SK-N-SH (cell line): ENCODE measurements around the gene KPNA2. TPM values are rescaled to one million over a fixed set of nuclear protein-coding genes. Genes with fewer than 3 reads are reported as not detected.
A peak's percentile ranks its signal among the peaks of the same experiment; 100 is the strongest.

Experiments
- CTCF ChIA-PET: fragments of 300-600, 350-600 bp; formaldehyde crosslinking; extraction: SDS; loops from one replicate; lab custom pipeline; 2021; lab: Yijun Ruan, JAX
- POLR2A ChIA-PET: fragments of 350-600 bp; sonication (Branson Sonifier 250); formaldehyde crosslinking; extraction: SDS; loops from one replicate; lab custom pipeline; 2020; ENCODE audit warnings: antibody characterized with exemption, inconsistent platforms; lab: Yijun Ruan, JAX
- DNase-seq: peaks from one replicate; pipeline ENCODE4 v3.0.0; 2012
- H2AFZ ChIP-seq: fragments of 200-600 bp; sonication (generic); 2 replicates; pipeline ENCODE4 v1.8.1; 2016; ENCODE audit warnings: antibody characterized with exemption, mild to moderate bottlenecking, low read depth
- H3F3A ChIP-seq: fragments of 200-600 bp; sonication (generic); replicated peaks from 2 replicates; pipeline ENCODE3; 2016; ENCODE audit warnings: antibody characterized with exemption, mild to moderate bottlenecking; ENCODE audit not compliant: insufficient read depth
- H3K27ac ChIP-seq, 2 experiments: fragments of 200-500 bp in 1 of 2; fragments of 200-600 bp in 1 of 2; sonication (Bioruptor generic) in 1 of 2; sonication (generic), shearing (Covaris generic) in 1 of 2; 2 replicates each; pipeline versions ENCODE4 v1.5.1 to v1.6.1; 2014 to 2016; ENCODE audit warnings: low read depth in 2 of 2, inconsistent platforms in 1 of 2, low read length in 1 of 2, mild to moderate bottlenecking in 1 of 2, mixed read lengths in 1 of 2
- H3K27me3 ChIP-seq: fragments of 200-600 bp; sonication (generic), shearing (Covaris generic); 2 replicates; pipeline ENCODE4 v1.6.1; 2016; ENCODE audit warnings: mixed run types; ENCODE audit not compliant: insufficient read depth
- H3K36me3 ChIP-seq, 2 experiments: fragments of 200-500 bp in 1 of 2; fragments of 200-600 bp in 1 of 2; sonication (Bioruptor generic) in 1 of 2; sonication (generic) in 1 of 2; replicated peaks in 1 of 2; 2 replicates each; pipeline versions ENCODE3 to v1.5.1; 2014 to 2016; ENCODE audit warnings: low read length in 1 of 2, mild to moderate bottlenecking in 1 of 2; ENCODE audit not compliant: insufficient read depth in 2 of 2, control insufficient read depth in 1 of 2
- H3K4me1 ChIP-seq, 2 experiments: fragments of 200-500 bp in 1 of 2; fragments of 200-600 bp in 1 of 2; sonication (Bioruptor generic) in 1 of 2; sonication (generic), shearing (Covaris generic) in 1 of 2; 2 replicates each; pipeline versions ENCODE4 v1.5.1 to v1.6.1; 2014 to 2016; ENCODE audit warnings: low read depth in 1 of 2, low read length in 1 of 2, mixed run types in 1 of 2; ENCODE audit not compliant: insufficient read depth in 2 of 2, control insufficient read depth in 1 of 2
- H3K4me2 ChIP-seq: fragments of 200-600 bp; sonication (generic), shearing (Covaris generic); 2 replicates; pipeline ENCODE4 v1.6.1; 2017; ENCODE audit warnings: mixed run types
- H3K4me3 ChIP-seq, 2 experiments: fragments of 200-500 bp in 1 of 2; fragments of 200-600 bp in 1 of 2; sonication (Bioruptor generic) in 1 of 2; sonication (generic), shearing (Covaris generic) in 1 of 2; 2 replicates each; pipeline versions ENCODE4 v1.5.1 to v1.8.1; 2014 to 2016; ENCODE audit warnings: low read depth in 2 of 2, inconsistent platforms in 1 of 2, low read length in 1 of 2, mild to moderate bottlenecking in 1 of 2, mixed read lengths in 1 of 2, moderate library complexity in 1 of 2
- H3K79me2 ChIP-seq: fragments of 200-600 bp; sonication (generic); 2 replicates; pipeline ENCODE4 v1.8.1; 2017; ENCODE audit warnings: mild to moderate bottlenecking; ENCODE audit not compliant: insufficient read depth
- H3K9ac ChIP-seq: fragments of 200-600 bp; sonication (generic); 2 replicates; pipeline ENCODE4 v1.6.1; 2017; ENCODE audit warnings: mixed run types
- H3K9me2 ChIP-seq: fragments of 200-600 bp; sonication (generic); 2 replicates; pipeline ENCODE4 v1.6.1; 2017; ENCODE audit warnings: mixed run types
- H3K9me3 ChIP-seq: fragments of 200-600 bp; sonication (generic); 2 replicates; pipeline ENCODE4 v1.6.1; 2017; ENCODE audit warnings: mixed run types, mild to moderate bottlenecking, moderate library complexity
- H4K20me1 ChIP-seq: fragments of 200-600 bp; sonication (generic); 2 replicates; pipeline ENCODE4 v1.6.1; 2017; ENCODE audit warnings: mild to moderate bottlenecking, mixed run types; ENCODE audit not compliant: insufficient read depth
- CTCF ChIP-seq: fragments of 200-600 bp; sonication (generic); IDR thresholded peaks from 2 replicates; pipeline ENCODE4 v1.6.1; 2017; ENCODE audit warnings: antibody characterized with exemption, mild to moderate bottlenecking, moderate library complexity
- ELF1 ChIP-seq: IDR thresholded peaks from 2 replicates; pipeline ENCODE4 v1.4.0; 2012
- FOXJ3 ChIP-seq: sonication (generic); formaldehyde crosslinking; IDR thresholded peaks from 2 replicates; pipeline ENCODE4 v1.5.1; 2020; ENCODE audit warnings: mild to moderate bottlenecking, missing genetic modification reagents
- FOXM1 ChIP-seq: IDR thresholded peaks from 2 replicates; pipeline ENCODE4 v1.4.0; 2012; ENCODE audit warnings: low read depth, mild to moderate bottlenecking
- GABPA ChIP-seq: IDR thresholded peaks from 2 replicates; pipeline ENCODE4 v1.4.0; 2012; ENCODE audit warnings: low read depth, mild to moderate bottlenecking
- GATA2 ChIP-seq: sonication (generic); formaldehyde crosslinking; IDR thresholded peaks from 2 replicates; pipeline ENCODE4 v1.5.0; 2020; ENCODE audit warnings: mild to moderate bottlenecking, missing genetic modification reagents
- IRF3 ChIP-seq: fragments of 150-350 bp; IDR thresholded peaks from 2 replicates; pipeline ENCODE4 v1.6.1; 2016; ENCODE audit warnings: mild to moderate bottlenecking, low read depth, low read length
- NRF1 ChIP-seq: IDR thresholded peaks from 2 replicates; pipeline ENCODE4 v1.6.1; 2012; ENCODE audit warnings: low read depth, mild to moderate bottlenecking, low read length
- PBX3 ChIP-seq: IDR thresholded peaks from 2 replicates; pipeline ENCODE4; 2012
- RFX5 ChIP-seq: IDR thresholded peaks from 2 replicates; pipeline ENCODE4 v1.6.1; 2012; ENCODE audit warnings: mild to moderate bottlenecking, improper control_type of control experiment, low read length
- RXRA ChIP-seq: IDR thresholded peaks from 2 replicates; pipeline ENCODE4 v1.4.0; 2012; ENCODE audit warnings: low read depth, mild to moderate bottlenecking, borderline replicate concordance
- SMC3 ChIP-seq: IDR thresholded peaks from 2 replicates; pipeline ENCODE4 v1.6.1; 2012; ENCODE audit warnings: low read depth, low read length, improper control_type of control experiment
- TCF12 ChIP-seq: IDR thresholded peaks from 2 replicates; pipeline ENCODE4 v1.4.0; 2012
- TEAD4 ChIP-seq: IDR thresholded peaks from 2 replicates; pipeline ENCODE4 v1.4.0; 2012; ENCODE audit warnings: mild to moderate bottlenecking, borderline replicate concordance; ENCODE audit not compliant: insufficient read depth
- ZBTB33 ChIP-seq: IDR thresholded peaks from 2 replicates; pipeline ENCODE4 v1.4.0; 2012; ENCODE audit warnings: low read depth, borderline replicate concordance
- WGBS: methylation state at CpG from one replicate; pipeline ENCODE4 v1.1.6; 2017; ENCODE audit warnings: low lambda C conversion rate; 5-methylcytosine and 5-hydroxymethylcytosine counted together
- polyA plus RNA-seq, 3 experiments: library from polyadenylated mRNA; depleted of rRNA; stranded (reverse); fragments of >200 nt; gene quantifications; 2 replicates each; pipeline ENCODE4 v1.2.3, GENCODE V29; 2012
- TF ChIP-seq, protein P1 (sequence below): IDR thresholded peaks from 2 replicates; pipeline ENCODE4 v1.4.0; 2012; ENCODE audit warnings: low read depth
- TF ChIP-seq, protein P2 (sequence below): IDR thresholded peaks from 2 replicates; pipeline ENCODE4 v1.4.0; 2012; ENCODE audit warnings: low read depth, borderline replicate concordance

Gene KPNA2
- polyA plus RNA-seq, 1 of the 3 experiments (the other 2 are of a cell fraction), result 122 TPM

GRCh38 chr17:68033636-68034451, 1.7 kb upstream of the KPNA2 start:
- H3K4me3 ChIP-seq, result no peak overlapping the region
- DNase-seq, result peak; percentile 51
- H3K27ac ChIP-seq, result peak overlapping the region; percentile 16 to 48; a peak in 2 of 4 replicates
- CTCF ChIA-PET, result no interaction called here
- no peaks in the 10 kb centered on the region for H3K9me3 ChIP-seq
- H3K4me1 ChIP-seq, result peaks cover 2 to 8% of the 10 kb centered on the region in 2 experiments; a peak in 3 of 4 replicates
- peaks cover 33% of the 10 kb centered on the region for H3K79me2 ChIP-seq
- H3K9me2 ChIP-seq, result no peaks in the 10 kb centered on the region
- peaks cover 13 to 17% of the 10 kb centered on the region in 2 experiments for H3K36me3 ChIP-seq
- WGBS, result 72% methylated on average over 7 of the region's 7 CpGs
- peak overlapping the region; percentile 63; the same call in 1 of the 2 replicates for H3K4me2 ChIP-seq
- H3K9ac ChIP-seq, result no peak overlapping the region
- H3F3A ChIP-seq, result no peaks in the 10 kb centered on the region
- peak overlapping the region; percentile 79 for H2AFZ ChIP-seq
- TF ChIP-seq, protein P1, sequence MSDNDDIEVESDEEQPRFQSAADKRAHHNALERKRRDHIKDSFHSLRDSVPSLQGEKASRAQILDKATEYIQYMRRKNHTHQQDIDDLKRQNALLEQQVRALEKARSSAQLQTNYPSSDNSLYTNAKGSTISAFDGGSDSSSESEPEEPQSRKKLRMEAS, result no peak
- TF ChIP-seq, protein P2, sequence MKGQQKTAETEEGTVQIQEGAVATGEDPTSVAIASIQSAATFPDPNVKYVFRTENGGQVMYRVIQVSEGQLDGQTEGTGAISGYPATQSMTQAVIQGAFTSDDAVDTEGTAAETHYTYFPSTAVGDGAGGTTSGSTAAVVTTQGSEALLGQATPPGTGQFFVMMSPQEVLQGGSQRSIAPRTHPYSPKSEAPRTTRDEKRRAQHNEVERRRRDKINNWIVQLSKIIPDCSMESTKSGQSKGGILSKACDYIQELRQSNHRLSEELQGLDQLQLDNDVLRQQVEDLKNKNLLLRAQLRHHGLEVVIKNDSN, result peak; percentile 80; the same call in 1 of the 2 replicates
- 0 out of 2 replicates have a peak, but pooled peaks have one; percentile 35 for TF ChIP-seq RFX5
- POLR2A ChIA-PET, result no interaction called here
- H3K27me3 ChIP-seq, result no peaks in the 10 kb centered on the region
- peaks cover 19% of the 10 kb centered on the region; the same call in 1 of the 2 replicates for H4K20me1 ChIP-seq

- H3K36me3 ChIP-seq, result peaks cover 13 to 22% of the 10 kb centered on the region in 2 experiments
- 80% methylated on average over 1 of the region's 1 CpG for WGBS
- H3K4me3 ChIP-seq, result no peak overlapping the region
- peaks cover 19% of the 10 kb centered on the region; the same call in 1 of the 2 replicates for H4K20me1 ChIP-seq
- no peaks in the 10 kb centered on the region for H3F3A ChIP-seq
- TF ChIP-seq ELF1 (no peak), CTCF (no peak), SMC3 (no peak), IRF3 (no peak), RFX5 (no peak), FOXM1 (no peak), GATA2 (no peak), TEAD4 (no peak), FOXJ3 (no peak), ZBTB33 (no peak), RXRA (no peak), TCF12 (no peak), NRF1 (no peak), GABPA (no peak), PBX3 (no peak)
- TF ChIP-seq, protein P2, result no peak
- no peaks in the 10 kb centered on the region for H3K27me3 ChIP-seq
- peaks cover 2 to 8% of the 10 kb centered on the region in 2 experiments; a peak in 3 of 4 replicates for H3K4me1 ChIP-seq
- H3K9ac ChIP-seq, result no peak overlapping the region
- H3K4me2 ChIP-seq, result peak overlapping the region; percentile 63; the same call in 1 of the 2 replicates
- no peak for DNase-seq
- ChIA-PET CTCF (no interaction called here), POLR2A (no interaction called here)
- H3K9me3 ChIP-seq, result no peaks in the 10 kb centered on the region
- H3K79me2 ChIP-seq, result peaks cover 39% of the 10 kb centered on the region
- H3K27ac ChIP-seq, result peak overlapping the region; percentile 16 to 48; a peak in 3 of 4 replicates
- no peaks in the 10 kb centered on the region for H3K9me2 ChIP-seq
- H2AFZ ChIP-seq, result peak overlapping the region; percentile 79
Measured at GRCh38 chr17:68034452-68034776, 1.1 kb upstream of the KPNA2 start.
